Measurements from ENCODE around the gene CHURC1.
"Not testable (repeated sequence)": the region's sequence is repeated elsewhere in the genome, so short reads cannot be mapped to it uniquely, and the experiment has no call there.

The CHURC1 gene

DNA sequence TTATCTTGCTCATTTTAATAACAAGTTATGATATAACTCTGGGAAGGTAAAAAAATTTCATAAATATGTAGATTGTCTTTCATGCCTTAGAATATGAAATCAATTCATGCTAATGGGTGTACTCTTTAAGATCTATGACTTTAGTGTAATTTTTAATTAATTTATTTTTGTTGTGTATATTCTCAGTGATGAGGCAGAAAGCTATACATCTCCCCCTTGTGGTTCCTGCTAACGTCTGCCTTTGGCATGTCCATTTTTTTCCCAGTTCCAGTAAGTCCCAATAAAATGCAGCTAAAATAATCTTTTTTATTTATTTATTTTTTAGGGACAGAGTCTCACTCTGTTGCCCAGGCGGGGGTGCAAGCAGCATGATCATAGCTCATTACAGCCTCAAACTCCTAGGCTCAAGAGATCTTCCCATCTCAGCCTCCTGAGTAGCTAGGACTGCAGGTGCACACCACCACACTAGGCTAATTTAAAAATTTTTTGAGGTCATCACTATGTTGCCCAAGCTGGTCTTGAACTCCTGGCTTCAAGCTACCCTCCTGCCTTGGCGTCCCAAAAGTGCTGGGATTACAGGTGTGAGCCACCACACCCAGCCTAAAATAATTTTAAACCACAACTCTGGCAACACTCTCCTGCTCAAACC is 3.3 kb upstream of the CHURC1 start:
- TF ChIP-seq, protein P1, sequence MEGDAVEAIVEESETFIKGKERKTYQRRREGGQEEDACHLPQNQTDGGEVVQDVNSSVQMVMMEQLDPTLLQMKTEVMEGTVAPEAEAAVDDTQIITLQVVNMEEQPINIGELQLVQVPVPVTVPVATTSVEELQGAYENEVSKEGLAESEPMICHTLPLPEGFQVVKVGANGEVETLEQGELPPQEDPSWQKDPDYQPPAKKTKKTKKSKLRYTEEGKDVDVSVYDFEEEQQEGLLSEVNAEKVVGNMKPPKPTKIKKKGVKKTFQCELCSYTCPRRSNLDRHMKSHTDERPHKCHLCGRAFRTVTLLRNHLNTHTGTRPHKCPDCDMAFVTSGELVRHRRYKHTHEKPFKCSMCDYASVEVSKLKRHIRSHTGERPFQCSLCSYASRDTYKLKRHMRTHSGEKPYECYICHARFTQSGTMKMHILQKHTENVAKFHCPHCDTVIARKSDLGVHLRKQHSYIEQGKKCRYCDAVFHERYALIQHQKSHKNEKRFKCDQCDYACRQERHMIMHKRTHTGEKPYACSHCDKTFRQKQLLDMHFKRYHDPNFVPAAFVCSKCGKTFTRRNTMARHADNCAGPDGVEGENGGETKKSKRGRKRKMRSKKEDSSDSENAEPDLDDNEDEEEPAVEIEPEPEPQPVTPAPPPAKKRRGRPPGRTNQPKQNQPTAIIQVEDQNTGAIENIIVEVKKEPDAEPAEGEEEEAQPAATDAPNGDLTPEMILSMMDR (IDR thresholded peaks at IDR 0.05), result peak in 1 of 2 experiments; percentile 13
- Histone ChIP-seq H3K4me3 (no peak overlapping the region), H3K9me3 (no peaks in the 10 kb centered on the region), H3K4me1 (peaks cover 0 to 15% (median 11%) of the 10 kb centered on the region in 4 donors), H3K27ac (no peak overlapping the region), H3K27me3 (no peaks in the 10 kb centered on the region), H3K36me3 (no peaks in the 10 kb centered on the region)
- DNase-seq, result no peak
- intact Hi-C loops (cut with DNase I; ENCODE audit: low total_unique reads), result loop anchor here (5.0 kb wide), 1 partner anchor 76 kb away; the partner anchor contains the start of gene FNTB

DNA sequence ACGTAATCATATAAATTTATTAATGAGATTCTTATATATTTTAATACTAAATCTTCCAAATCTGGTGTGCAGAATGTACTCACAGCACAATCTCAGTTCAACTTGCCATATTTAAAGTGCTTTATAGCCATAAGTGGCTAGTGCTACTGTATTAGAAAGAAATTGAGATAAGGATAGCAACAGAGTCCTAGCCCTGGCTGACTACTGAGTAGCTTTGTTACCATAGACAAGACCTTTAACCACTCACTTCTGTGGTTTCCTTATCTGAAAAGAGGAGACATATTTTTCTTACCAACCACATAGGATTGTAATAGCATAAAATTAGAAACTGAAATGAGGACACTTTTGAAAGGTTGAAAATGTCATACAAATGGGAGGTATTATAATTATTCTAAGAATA is 2.0 kb upstream of the CHURC1 start:
- intact Hi-C loops (cut with DNase I; ENCODE audit: low total_unique reads), result loop anchor here (5.0 kb wide), 1 partner anchor 75 kb away; the partner anchor contains the start of gene FNTB
- H3K9me3 ChIP-seq, result no peaks in the 10 kb centered on the region
- TF ChIP-seq, protein P1 (IDR thresholded peaks at IDR 0.05), result no peak
- no peaks in the 10 kb centered on the region for H3K27me3 ChIP-seq
- peaks cover 0 to 5% (median 0%) of the 10 kb centered on the region in 3 donors for H3K36me3 ChIP-seq
- DNase-seq, result no peak
- H3K27ac ChIP-seq, result no peak overlapping the region
- H3K4me3 ChIP-seq, result no peak overlapping the region
- peaks cover 0 to 27% (median 17%) of the 10 kb centered on the region in 4 donors for H3K4me1 ChIP-seq

DNA sequence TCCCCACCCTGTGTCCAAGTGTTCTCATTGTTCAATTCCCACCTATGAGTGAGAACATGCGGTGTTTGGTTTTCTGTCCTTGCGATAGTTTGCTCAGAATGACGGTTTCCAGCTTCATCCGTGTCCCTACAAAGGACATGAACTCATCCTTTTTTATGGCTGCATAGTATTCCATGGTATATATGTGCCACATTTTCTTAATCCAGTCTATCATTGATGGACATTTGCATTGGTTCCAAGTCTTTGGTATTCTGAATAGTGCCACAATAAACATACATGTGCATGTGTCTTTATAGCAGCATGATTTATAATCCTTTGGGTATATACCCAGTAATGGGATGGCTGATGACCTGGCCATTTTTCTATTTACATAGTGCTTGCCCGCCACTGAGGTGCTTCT is 778 bp upstream of the CHURC1 start:
- Histone ChIP-seq H3K4me3 (peak overlapping the region; percentile 84 to 99), H3K27ac (peak overlapping the region; percentile 95 to 99), H3K4me1 (peaks cover 0 to 40% (median 27%) of the 10 kb centered on the region in 4 donors)
- not testable (repeated sequence) for H3K36me3 ChIP-seq, H3K27me3 ChIP-seq, DNase-seq, H3K9me3 ChIP-seq
- intact Hi-C loops (cut with DNase I; ENCODE audit: low total_unique reads), result loop anchor here (5.0 kb wide), 1 partner anchor 74 kb away; the partner anchor contains the start of gene FNTB

DNA sequence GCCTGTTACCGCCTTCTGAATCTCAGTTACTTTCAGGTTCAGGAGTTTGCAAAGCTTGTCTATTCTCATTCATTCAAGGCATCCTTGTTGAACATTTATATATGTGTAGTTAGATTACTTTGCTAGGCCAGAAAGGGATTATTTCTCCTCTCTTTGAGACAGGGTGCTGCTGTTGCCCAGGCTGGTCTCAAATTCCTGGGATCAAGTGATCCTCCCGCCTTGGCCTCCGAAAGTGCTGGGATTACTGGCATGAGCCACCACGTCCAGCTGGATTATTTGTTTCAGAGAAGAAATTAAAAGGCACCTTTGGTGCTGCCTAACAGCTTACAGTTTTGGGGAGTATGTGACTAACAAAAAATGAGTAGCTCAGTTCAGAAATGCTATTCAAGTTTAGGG is 772 bp downstream of the CHURC1 start:
- Histone ChIP-seq H3K4me3 (peak overlapping the region; percentile 84 to 99), H3K27ac (peak overlapping the region; percentile 95 to 99), H3K27me3 (no peaks in the 10 kb centered on the region), H3K9me3 (no peaks in the 10 kb centered on the region), H3K4me1 (peaks cover 0 to 55% (median 32%) of the 10 kb centered on the region in 4 donors), H3K36me3 (peaks cover 0 to 5% (median 0%) of the 10 kb centered on the region in 3 donors)
- TF ChIP-seq, protein P1 (IDR thresholded peaks at IDR 0.05), result no peak
- DNase-seq, result no peak
- intact Hi-C loops (cut with DNase I; ENCODE audit: low total_unique reads), result no loop called here

DNA sequence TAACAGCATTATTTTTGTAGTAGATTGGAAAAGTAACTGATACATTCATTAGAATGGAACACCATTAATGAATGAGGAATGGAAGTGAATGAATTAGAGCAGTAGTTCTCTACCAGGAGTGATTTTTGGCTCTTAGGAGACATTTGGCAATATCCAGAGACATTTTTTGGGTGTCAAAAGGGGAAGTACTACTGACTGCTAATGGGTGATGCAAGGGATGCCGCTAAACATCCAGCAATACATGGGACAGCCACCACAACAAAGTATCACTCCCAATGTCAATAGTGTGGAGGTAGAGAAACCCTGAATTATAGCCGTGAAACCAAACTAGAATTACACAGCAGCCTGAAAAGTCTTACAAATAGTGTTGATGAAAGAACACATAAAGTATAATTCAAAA is 1.5 kb downstream of the CHURC1 start:
- TF ChIP-seq, protein P1 (IDR thresholded peaks at IDR 0.05), result no peak
- no peaks in the 10 kb centered on the region for H3K9me3 ChIP-seq
- H3K27me3 ChIP-seq, result no peaks in the 10 kb centered on the region
- no peak for DNase-seq
- H3K27ac ChIP-seq, result peak overlapping the region in 1 of 2 donors; percentile 95
- H3K4me3 ChIP-seq, result peak overlapping the region; percentile 84 to 99
- intact Hi-C loops (cut with DNase I; ENCODE audit: low total_unique reads), result no loop called here
- peaks cover 0 to 5% (median 0%) of the 10 kb centered on the region in 3 donors for H3K36me3 ChIP-seq
- peaks cover 0 to 63% (median 40%) of the 10 kb centered on the region in 4 donors for H3K4me1 ChIP-seq

DNA sequence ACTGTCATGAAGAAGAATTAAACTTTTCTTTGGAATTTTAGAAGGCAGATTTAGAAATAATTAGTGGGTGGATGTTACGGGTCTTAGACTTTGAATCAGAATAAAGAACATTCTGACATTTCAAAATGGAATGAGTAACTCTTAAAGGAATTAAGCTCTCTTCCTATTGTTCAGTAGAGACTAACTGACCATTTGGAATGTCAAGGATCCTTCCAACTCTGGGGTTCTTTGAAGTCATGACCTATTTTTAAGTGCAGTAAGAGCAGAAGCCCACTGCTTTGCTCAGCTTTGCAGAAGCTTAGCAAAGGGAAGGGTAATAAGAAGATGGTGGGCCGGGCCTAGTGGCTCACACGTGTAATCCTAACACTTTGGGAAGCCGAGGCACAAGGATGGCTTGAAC is 4.0 kb downstream of the CHURC1 start:
- no peak overlapping the region for H3K4me3 ChIP-seq
- no peak for DNase-seq
- intact Hi-C loops (cut with DNase I; ENCODE audit: low total_unique reads), result no loop called here
- peaks cover 0 to 69% (median 42%) of the 10 kb centered on the region in 4 donors for H3K4me1 ChIP-seq
- TF ChIP-seq, protein P1 (IDR thresholded peaks at IDR 0.05), result no peak
- no peaks in the 10 kb centered on the region for H3K9me3 ChIP-seq
- peaks cover 0 to 5% (median 0%) of the 10 kb centered on the region in 3 donors for H3K36me3 ChIP-seq
- H3K27me3 ChIP-seq, result no peaks in the 10 kb centered on the region
- peak overlapping the region; percentile 8 to 50 for H3K27ac ChIP-seq
